GM12873 (cell line): Measurements from ENCODE around the gene ZSCAN10.

Source experiments
- CTCF ChIP-seq: IDR thresholded peaks from 2 replicates; pipeline ENCODE4 v1.5.1; 2012; ENCODE audit warnings: low read depth, mild to moderate bottlenecking, moderate library complexity, low read length, control low read depth; ENCODE audit not compliant: insufficient read depth; ENCODE audit errors: missing control alignments

ZSCAN10 gene

GRCh38 chr16:3144321-3144983 lies 45.4 kb upstream of the ZSCAN10 start:
- TF ChIP-seq CTCF = no peak

GRCh38 chr16:3143598-3144320 lies 44.7 kb upstream of the ZSCAN10 start:
- no peak for TF ChIP-seq CTCF

GRCh38 chr16:3143189-3143588 lies 44.1 kb upstream of the ZSCAN10 start:
- no peak for TF ChIP-seq CTCF

- no peak for TF ChIP-seq CTCF
Observed at GRCh38 chr16:3142770-3143169, 43.7 kb upstream of the ZSCAN10 start.

GRCh38 chr16:3142327-3142726 lies 43.2 kb upstream of the ZSCAN10 start:
- no peak for TF ChIP-seq CTCF

GRCh38 chr16:3141781-3142311 lies 42.8 kb upstream of the ZSCAN10 start:
- no peak for TF ChIP-seq CTCF

- TF ChIP-seq CTCF = no peak
Observed at GRCh38 chr16:3140603-3141427, 41.7 kb upstream of the ZSCAN10 start.
